GM12865 (cell line): ENCODE data around the gene EXOC3L2.

ENCODE experiments used
- DNase-seq: peaks from one replicate; pipeline ENCODE4 v3.0.0; 2010; ENCODE audit warnings: low read depth
- H3K4me3 ChIP-seq: 2 replicates; pipeline ENCODE4 v1.5.1; 2011; ENCODE audit warnings: mild to moderate bottlenecking, low read depth, low read length, control low read depth
- TF ChIP-seq, protein P1 (sequence below): IDR thresholded peaks from 2 replicates; pipeline ENCODE4 v1.5.1; 2011; ENCODE audit warnings: low read length, control low read depth, low read depth, inconsistent platforms; ENCODE audit not compliant: insufficient read depth; ENCODE audit errors: missing control alignments

The EXOC3L2 gene

DNA sequence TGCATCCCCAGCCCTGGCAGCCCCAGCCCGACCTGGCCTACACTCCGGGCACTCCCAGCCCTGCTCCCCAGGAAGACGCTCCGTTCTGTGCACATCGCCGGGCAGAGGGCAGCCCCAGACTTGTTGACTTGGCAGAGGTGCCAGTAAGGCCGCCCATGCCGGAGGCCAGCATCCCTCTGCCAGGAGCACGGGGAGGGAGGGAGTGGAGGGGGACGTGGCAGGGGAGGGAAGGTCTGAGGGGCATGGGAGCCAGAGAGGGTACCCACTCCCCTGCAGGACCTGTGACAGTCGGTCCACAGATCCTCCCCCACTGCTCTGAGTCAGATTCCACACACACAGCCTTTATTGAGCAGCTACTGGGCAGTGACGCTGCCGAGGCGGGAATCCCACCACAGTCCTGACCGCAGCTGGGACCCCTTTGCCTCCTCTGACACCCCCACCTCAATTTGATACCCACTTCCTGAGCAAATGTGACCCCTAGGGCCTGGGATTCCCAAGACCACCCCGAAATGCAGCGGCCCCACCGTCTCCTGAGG is 82.5 kb downstream of the EXOC3L2 start:
- H3K4me3 ChIP-seq, result no peak overlapping the region
- DNase-seq, result no peak
- TF ChIP-seq, protein P1, sequence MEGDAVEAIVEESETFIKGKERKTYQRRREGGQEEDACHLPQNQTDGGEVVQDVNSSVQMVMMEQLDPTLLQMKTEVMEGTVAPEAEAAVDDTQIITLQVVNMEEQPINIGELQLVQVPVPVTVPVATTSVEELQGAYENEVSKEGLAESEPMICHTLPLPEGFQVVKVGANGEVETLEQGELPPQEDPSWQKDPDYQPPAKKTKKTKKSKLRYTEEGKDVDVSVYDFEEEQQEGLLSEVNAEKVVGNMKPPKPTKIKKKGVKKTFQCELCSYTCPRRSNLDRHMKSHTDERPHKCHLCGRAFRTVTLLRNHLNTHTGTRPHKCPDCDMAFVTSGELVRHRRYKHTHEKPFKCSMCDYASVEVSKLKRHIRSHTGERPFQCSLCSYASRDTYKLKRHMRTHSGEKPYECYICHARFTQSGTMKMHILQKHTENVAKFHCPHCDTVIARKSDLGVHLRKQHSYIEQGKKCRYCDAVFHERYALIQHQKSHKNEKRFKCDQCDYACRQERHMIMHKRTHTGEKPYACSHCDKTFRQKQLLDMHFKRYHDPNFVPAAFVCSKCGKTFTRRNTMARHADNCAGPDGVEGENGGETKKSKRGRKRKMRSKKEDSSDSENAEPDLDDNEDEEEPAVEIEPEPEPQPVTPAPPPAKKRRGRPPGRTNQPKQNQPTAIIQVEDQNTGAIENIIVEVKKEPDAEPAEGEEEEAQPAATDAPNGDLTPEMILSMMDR, result no peak
